HG03064 (cell line): ENCODE measurements around the gene SHROOM3.
"Not testable (repeated sequence)": the region's sequence is repeated elsewhere in the genome, so short reads cannot be mapped to it uniquely, and the experiment has no call there.

Source experiments
- ATAC-seq: cut with Tn5 transposase; IDR thresholded peaks from one replicate; pipeline ENCODE4 v1.9.1; 2021; ENCODE audit warnings: low read depth; ENCODE audit not compliant: unreplicated experiment

The SHROOM3 gene

GRCh38 chr4:76434901-76435527 is at the start of gene SHROOM3:
SHROOM3 (plus strand) TSS chr4:76435229; CDS start chr4:76436053, 824 bp downstream.
- ATAC-seq: no peak

- no peak for ATAC-seq
Observed at GRCh38 chr4:76385974-76386373, 49.1 kb upstream of the SHROOM3 start.

- no peak for ATAC-seq
Observed at GRCh38 chr4:76386566-76387305, 48.3 kb upstream of the SHROOM3 start.

- no peak for ATAC-seq
Observed at GRCh38 chr4:76388160-76388908, 46.7 kb upstream of the SHROOM3 start.

GRCh38 chr4:76401654-76402053 is 33.4 kb upstream of the SHROOM3 start:
- no peak for ATAC-seq

- no peak for ATAC-seq
Observed at GRCh38 chr4:76406081-76406480, 28.9 kb upstream of the SHROOM3 start.

- no peak for ATAC-seq
Observed at GRCh38 chr4:76407440-76408119, 27.4 kb upstream of the SHROOM3 start.

GRCh38 chr4:76410636-76411035 is 24.4 kb upstream of the SHROOM3 start:
- no peak for ATAC-seq

GRCh38 chr4:76420188-76420761 is 14.8 kb upstream of the SHROOM3 start:
- no peak for ATAC-seq

GRCh38 chr4:76420762-76421581 is 14.1 kb upstream of the SHROOM3 start, which contains the start of gene CCDC158:
CCDC158 (minus strand) TSS chr4:76421141; CDS start chr4:76403207, 17,934 bp downstream.
- ATAC-seq: no peak

GRCh38 chr4:76423159-76423558 is 11.9 kb upstream of the SHROOM3 start:
- ATAC-seq: not testable (repeated sequence)

- ATAC-seq: no peak
Observed at GRCh38 chr4:76426272-76426671, 8.8 kb upstream of the SHROOM3 start.

- ATAC-seq: no peak
Observed at GRCh38 chr4:76429636-76430035, 5.4 kb upstream of the SHROOM3 start.

GRCh38 chr4:76430519-76431388 is 4.3 kb upstream of the SHROOM3 start:
- ATAC-seq: no peak

GRCh38 chr4:76435528-76436319 is 695 bp downstream of the SHROOM3 start:
- ATAC-seq: no peak

GRCh38 chr4:76439491-76439890 is 4.5 kb downstream of the SHROOM3 start:
- no peak for ATAC-seq

GRCh38 chr4:76441881-76442280 is 6.9 kb downstream of the SHROOM3 start:
- ATAC-seq: no peak

GRCh38 chr4:76442807-76443206 is 7.8 kb downstream of the SHROOM3 start:
- no peak for ATAC-seq
